Articular chondrocyte of knee joint (primary cell): ENCODE data around the gene SERTAD4. TPM values are rescaled to one million over a fixed set of nuclear protein-coding genes. Genes with fewer than 3 reads are reported as not detected.

Experiments
- total RNA-seq: library from RNA; depleted of rRNA; stranded (reverse); fragments of >200 nt; gene quantifications from 2 replicates; pipeline ENCODE4 v1.2.3, GENCODE V29; 2012

SERTAD4 gene
- 0.11 TPM in 1 of 2 replicates, not detected in the other for total RNA-seq

DNA sequence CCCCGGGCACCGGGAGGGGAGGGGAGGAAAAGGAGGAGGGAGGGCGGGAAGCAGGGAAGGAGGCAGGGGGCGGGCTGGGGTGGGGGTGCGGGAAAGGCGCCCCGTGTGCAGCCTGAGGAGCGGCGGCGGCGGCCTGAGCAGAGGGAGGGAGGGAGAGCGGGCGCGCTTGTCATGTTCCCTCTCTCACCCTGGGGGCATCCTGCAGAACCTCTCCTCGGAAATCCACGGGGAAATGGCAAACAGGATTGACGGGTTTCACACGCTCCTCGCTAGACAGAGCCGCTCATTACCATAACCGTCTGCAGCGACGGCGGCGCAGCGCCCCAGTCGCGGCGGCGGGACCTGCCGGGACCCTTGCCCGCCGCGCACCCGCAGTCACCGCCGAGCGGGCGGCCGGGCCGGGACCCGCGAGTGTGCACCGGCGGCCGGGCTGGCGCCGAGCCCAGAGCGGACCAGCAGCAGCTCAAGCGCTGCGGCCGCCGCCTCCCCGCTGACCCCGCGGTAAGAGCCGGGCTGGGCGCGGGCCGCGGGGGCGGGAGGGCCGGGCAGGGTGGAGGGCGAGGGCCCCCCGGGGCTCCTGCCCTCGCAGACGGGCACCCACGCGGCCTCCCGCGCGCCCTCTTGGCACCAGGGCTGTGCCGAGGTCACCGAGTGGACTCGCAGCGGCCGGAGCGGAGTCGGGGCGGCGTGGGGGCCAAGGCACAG is at the start of gene SERTAD4:
Gene SERTAD4 (plus strand): TSS at position 286 of the 705 bp plus-strand sequence. CDS start 5,165 bp downstream, outside the sequence.

Other genes with a start within 250 kb of the SERTAD4 start
- 4.7 and 9.7 TPM in 2 replicates for gene HHAT, start 96.1 kb downstream of the SERTAD4 start, total RNA-seq